ENCODE results near the gene AMBP.
"Not testable (repeated sequence)": the region's sequence is repeated elsewhere in the genome, so short reads cannot be mapped to it uniquely, and the experiment has no call there.

The AMBP gene

DNA sequence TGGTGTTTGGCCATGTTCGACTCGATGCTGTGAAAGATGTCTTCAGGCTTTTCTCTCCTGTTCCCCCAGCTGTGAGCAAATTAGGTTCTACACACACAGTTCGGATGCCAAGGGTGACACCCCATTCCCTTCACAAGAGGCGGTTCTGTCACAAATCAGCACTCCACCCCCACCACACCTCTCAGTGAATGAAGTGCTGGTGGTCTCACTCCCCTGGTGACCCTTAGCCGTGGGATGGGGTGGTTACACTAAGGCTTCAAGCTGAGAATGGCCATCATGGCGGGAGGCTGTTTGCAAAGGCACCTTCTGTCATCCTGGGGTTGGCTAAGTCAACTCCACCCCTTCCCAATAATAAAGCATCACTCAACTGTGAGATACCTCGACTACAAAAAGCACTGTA lies 26.4 kb downstream of the AMBP start:
- no peak for DNase-seq (ENCODE audit: low read depth in 2 of 3, low spot score in 1 of 3)

DNA sequence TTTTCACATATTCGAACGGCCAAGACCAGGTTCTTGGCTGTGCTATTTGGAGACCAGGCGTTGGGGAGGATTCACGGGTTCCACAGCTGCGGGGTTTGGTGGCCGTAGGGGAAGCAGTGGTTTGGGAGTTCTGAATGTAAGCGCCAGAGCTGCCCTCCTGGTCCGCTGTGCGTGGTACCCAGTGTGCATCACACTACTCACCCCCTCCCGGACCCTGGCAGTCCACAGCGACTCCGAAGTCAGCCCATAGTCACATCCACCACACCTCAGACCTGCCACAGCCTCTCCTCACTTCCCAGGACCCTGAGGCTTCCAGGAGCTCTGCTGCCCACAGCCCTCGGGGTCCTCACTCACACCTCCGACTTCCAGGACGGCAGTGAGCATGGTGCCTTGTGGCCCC lies 26.8 kb downstream of the AMBP start:
- no peak for DNase-seq (ENCODE audit: low read depth in 2 of 3, low spot score in 1 of 3)

DNA sequence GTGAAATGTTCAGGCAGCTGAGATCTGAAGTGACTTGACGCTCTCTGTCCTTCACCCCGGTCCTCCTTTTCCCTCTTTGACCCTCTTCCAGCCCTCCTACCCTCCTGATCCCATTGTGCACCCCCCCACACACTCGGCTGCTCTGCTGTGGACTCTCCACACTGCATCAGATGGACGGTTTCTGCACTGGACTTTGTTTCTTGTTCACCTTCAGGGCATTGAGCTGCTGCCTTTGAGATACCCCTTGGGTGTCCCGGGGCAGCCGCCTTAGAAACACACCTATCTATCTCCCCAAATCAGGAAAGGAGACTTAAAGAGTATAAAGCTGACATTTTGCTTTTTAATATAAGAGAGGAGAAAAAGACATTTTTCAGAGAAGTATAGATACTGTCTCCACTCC lies 27.5 kb downstream of the AMBP start:
- DNase-seq (ENCODE audit: low read depth in 2 of 3, low spot score in 1 of 3), result no peak

GRCh38 chr9:114050226-114050568 lies 27.9 kb downstream of the AMBP start:
- DNase-seq (ENCODE audit: low read depth in 2 of 3, low spot score in 1 of 3), result no peak

GRCh38 chr9:114049441-114050225 lies 28.5 kb downstream of the AMBP start:
- DNase-seq (ENCODE audit: low read depth in 2 of 3, low spot score in 1 of 3), result no peak

DNA sequence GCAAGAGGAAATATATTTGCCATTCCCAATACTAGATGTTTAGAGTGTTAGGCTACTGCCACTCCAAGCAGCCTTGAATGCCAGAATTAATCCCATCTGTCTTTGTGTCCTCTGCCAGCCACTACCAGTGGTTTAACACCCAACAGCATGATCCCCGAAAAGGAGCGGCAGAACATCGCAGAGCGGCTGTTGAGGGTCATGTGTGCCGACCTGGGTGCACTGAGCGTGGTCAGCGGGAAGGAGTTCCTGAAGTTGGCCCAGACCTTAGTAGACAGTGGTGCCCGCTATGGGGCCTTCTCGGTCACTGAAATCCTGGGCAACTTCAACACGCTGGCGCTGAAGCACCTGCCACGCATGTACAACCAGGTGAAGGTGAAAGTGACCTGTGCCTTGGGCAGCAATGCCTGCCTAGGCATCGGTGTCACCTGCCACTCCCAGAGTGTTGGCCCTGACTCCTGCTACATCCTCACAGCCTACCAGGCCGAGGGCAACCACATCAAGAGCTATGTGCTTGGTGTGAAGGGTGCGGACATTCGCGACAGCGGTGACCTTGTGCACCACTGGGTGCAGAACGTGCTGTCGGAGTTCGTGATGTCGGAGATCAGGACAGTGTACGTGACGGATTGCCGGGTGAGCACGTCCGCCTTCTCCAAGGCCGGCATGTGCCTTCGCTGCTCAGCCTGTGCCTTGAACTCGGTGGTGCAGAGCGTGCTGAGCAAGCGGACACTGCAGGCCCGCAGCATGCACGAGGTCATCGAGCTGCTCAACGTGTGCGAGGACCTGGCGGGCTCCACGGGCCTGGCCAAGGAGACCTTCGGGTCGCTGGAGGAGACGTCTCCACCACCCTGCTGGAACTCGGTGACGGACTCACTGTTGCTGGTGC lies 29.3 kb downstream of the AMBP start:
- no peak for DNase-seq (ENCODE audit: low read depth in 2 of 3, low spot score in 1 of 3)

- DNase-seq (ENCODE audit: low read depth in 2 of 3, low spot score in 1 of 3), result no peak
These were observed 30.4 kb downstream of the AMBP start for GRCh38 chr9:114047717-114048116.

- DNase-seq (ENCODE audit: low read depth in 2 of 3, low spot score in 1 of 3), result no peak
These were observed 31.2 kb downstream of the AMBP start for GRCh38 chr9:114046875-114047274.

- no peak for DNase-seq (ENCODE audit: low read depth in 2 of 3, low spot score in 1 of 3)
These were observed 31.8 kb downstream of the AMBP start for GRCh38 chr9:114046237-114046755.

DNA sequence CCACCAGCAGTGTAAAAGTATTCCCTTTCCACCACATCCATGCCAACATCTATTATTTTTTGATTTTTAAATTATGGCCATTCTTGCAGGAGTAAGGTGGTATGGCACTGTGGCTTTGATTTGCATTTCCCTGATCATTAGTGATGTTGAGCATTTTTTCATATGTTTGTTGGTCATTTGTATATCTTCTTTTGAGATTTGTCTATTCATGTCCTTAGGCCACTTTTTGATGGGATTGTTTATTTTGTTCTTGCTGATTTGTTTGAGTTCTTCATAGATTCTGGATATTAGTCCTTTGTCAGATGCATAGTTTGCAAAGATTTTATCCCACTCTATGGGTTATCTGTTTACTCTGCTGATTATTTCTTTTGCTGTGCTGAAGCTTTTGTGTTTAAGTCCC lies 34.4 kb downstream of the AMBP start:
- not testable (repeated sequence) for DNase-seq (ENCODE audit: low read depth in 2 of 3, low spot score in 1 of 3)

- no peak for DNase-seq (ENCODE audit: low read depth in 2 of 3, low spot score in 1 of 3)
These were observed 38.6 kb downstream of the AMBP start for GRCh38 chr9:114039484-114039883.

DNA sequence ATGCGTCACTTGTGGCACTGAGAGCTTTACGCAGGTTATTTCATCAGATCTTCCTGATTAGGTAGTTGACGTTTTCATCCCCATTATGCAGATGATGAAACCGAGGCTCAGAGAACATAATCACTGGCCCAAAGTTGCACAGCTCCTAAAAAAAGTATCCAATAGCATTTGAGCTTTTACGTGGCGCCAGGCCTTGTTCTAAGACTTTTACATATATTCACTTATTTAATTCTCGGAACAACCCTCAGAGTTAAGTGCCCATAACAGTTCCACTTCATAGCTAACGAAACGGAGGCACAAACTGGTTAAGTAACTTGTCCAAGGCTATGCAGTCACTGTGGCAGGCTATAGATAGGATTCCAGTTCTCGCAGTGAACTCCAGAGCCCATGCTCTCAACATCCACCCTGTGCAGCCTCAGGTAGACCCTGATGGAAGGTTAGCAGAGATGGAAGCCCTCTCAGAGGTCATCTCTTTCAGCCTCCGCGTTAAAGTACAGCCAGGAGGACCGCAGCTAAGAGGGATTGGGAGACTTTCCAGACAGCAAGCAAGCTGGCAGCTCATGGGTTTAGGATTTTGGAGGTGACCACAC lies 39.3 kb downstream of the AMBP start:
- DNase-seq (ENCODE audit: low read depth in 2 of 3, low spot score in 1 of 3), result no peak

DNA sequence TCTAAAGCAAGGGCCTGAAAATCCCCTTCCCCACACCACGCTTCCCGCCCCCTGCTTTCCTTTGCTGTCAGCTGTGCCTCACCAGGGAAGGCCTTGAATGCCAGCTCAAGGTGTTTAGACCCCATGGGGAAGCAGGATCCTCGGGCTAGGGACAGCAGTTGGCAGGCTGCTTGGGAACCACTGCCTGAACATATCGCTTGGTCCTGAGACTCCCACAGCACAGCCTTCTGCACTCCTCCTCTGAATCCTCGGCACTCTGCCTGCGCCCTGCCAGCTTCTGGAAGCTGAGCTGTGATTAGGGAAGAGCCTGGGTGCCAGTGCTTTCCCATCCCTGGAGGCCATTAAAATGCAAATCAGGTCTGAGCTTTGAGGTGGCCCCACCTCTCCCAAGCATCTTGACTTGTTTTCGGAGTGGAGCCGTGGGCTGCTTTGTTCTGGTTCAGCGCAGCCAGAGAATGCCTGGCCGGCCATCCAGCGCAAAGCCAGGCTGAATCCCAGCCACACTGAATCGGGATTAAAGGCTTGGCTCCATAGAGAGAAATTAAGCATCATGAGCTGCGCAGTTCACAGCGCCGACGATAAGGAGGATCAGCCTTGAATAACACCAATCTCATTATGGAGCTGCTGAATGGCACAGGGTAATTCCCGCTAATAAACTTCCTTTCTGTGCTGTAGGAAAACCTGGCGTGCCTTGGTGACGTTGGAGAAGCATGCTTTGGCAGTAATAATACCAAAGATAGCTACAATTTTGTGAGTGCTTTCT lies 40.0 kb downstream of the AMBP start:
- DNase-seq (ENCODE audit: low read depth in 2 of 3, low spot score in 1 of 3), result no peak

- no peak for DNase-seq (ENCODE audit: low read depth in 2 of 3, low spot score in 1 of 3)
These were observed 40.9 kb downstream of the AMBP start for GRCh38 chr9:114037249-114037648.

- DNase-seq (ENCODE audit: low read depth in 2 of 3, low spot score in 1 of 3), result no peak
These were observed 42.0 kb downstream of the AMBP start for GRCh38 chr9:114035845-114036801.

DNA sequence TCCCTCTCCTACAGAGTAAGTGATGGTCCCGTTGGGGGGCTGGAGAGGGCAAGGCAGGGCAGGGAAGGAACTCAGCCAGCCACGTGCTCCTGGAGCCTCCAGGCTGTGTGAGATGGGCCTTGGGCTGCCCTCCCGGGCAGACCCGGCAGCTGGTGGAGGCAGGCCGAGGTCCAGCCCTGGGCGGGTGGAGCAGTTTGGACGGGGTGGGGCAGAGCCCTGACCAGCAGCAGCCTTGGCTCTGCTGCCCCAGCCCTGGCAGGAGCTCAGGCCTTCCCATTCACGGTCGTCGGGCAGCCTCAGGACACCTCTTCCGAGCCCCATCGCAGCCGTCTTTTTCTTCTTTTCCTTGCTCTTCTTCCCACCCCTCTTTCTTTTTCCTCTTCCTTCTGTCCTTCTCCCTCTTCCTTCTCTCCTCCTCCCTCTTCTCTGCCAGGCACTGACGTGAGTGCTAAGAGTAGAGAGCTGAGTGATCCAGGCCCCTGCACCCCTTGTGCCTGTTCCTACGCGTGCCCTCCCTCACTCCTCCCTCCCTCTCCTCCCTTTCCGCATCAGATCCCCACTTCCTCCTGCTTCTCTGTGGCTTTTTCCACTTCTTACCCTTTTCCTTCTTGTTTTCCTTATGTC lies 42.8 kb downstream of the AMBP start:
- DNase-seq (ENCODE audit: low read depth in 2 of 3, low spot score in 1 of 3), result no peak

- DNase-seq (ENCODE audit: low read depth in 2 of 3, low spot score in 1 of 3), result no peak
These were observed 43.4 kb downstream of the AMBP start for GRCh38 chr9:114034661-114035062.

DNA sequence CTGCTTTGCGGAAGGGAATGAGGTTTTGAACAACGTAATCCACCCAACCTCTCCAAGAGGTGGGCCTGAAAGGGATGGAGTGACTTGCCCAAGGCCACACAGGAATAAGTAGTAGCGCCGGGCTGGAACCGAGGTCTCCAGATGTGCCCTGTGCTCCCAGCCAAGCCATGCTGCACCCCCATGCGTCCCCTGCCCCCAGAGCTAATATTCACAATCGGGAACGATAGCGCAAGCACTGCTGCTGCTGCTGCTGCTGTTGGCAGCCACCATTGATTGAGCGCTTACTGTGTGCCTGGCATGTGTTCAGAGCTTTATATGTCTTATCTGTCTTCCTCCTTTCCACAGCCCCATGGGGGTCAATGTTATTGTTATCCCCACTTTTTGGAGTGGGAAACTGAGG lies 43.9 kb downstream of the AMBP start:
- no peak for DNase-seq (ENCODE audit: low read depth in 2 of 3, low spot score in 1 of 3)

GRCh38 chr9:114033397-114034103 lies 44.5 kb downstream of the AMBP start:
- DNase-seq (ENCODE audit: low read depth in 2 of 3, low spot score in 1 of 3), result no peak

Data from stimulated activated CD4-positive, alpha-beta T cell treated with anti-CD3 and anti-CD28 coated beads, Interleukin-12 subunit alpha, Interleukin-12 subunit beta, amount 100 ng/mL, for 48 hours (primary cell).